Mesothelial cell of epicardium (in vitro differentiated cells): ENCODE results near the gene PDZK1. TPM values are rescaled to one million over a fixed set of nuclear protein-coding genes. Genes with fewer than 3 reads are reported as not detected.
"Not testable (repeated sequence)": the region's sequence is repeated elsewhere in the genome, so short reads cannot be mapped to it uniquely, and the experiment has no call there.

Source experiments
- DNase-seq, 2 experiments: peaks; one replicate each; pipeline ENCODE4 v3.0.0; 2021; ENCODE audit warnings: low spot score in 2 of 2; ENCODE audit not compliant: unreplicated experiment in 2 of 2
- H3K27ac Mint-ChIP-seq: 2 replicates; pipeline ENCODE4 v1.8.0; 2021; ENCODE audit warnings: mixed read lengths
- H3K27me3 Mint-ChIP-seq: 2 replicates; pipeline ENCODE4 v1.8.0; 2021; ENCODE audit warnings: low read depth, mixed read lengths
- H3K36me3 Mint-ChIP-seq: 2 replicates; pipeline ENCODE4 v1.8.0; 2021; ENCODE audit warnings: mixed read lengths
- H3K4me1 Mint-ChIP-seq: 2 replicates; pipeline ENCODE4 v1.8.0; 2021; ENCODE audit warnings: mixed read lengths
- H3K4me3 Mint-ChIP-seq: 2 replicates; pipeline ENCODE4 v1.8.0; 2021; ENCODE audit warnings: mild to moderate bottlenecking, moderate library complexity, mixed read lengths
- H3K9me3 Mint-ChIP-seq: 2 replicates; pipeline ENCODE4 v1.8.0; 2021; ENCODE audit warnings: mixed read lengths
- CTCF ChIP-seq: fragments of 200-600 bp; sonication (generic); IDR thresholded peaks from one replicate; pipeline ENCODE4 v1.5.0; 2021; ENCODE audit warnings: antibody characterized with exemption; ENCODE audit not compliant: unreplicated experiment
- total RNA-seq: library from RNA; stranded (reverse); gene quantifications from 3 replicates; pipeline ENCODE4 v1.2.1, GENCODE V29; 2021

PDZK1 gene
- total RNA-seq, 1 donor from 2014 or later, result 0.51 TPM

GRCh38 chr1:145688328-145688727 is 18.8 kb downstream of the PDZK1 start:
- Mint-ChIP-seq H3K9me3 (peaks cover 6% of the 10 kb centered on the region), H3K36me3 (peaks cover 2% of the 10 kb centered on the region), H3K27me3 (no peaks in the 10 kb centered on the region), H3K27ac (no peak overlapping the region), H3K4me3 (no peak overlapping the region), H3K4me1 (peaks cover 11% of the 10 kb centered on the region)
- no peak for DNase-seq
- no peak for TF ChIP-seq CTCF

- H3K27me3 Mint-ChIP-seq, H3K36me3 Mint-ChIP-seq, H3K9me3 Mint-ChIP-seq, H3K4me3 Mint-ChIP-seq, H3K27ac Mint-ChIP-seq, DNase-seq: not testable (repeated sequence)
- H3K4me1 Mint-ChIP-seq, result peaks cover 10% of the 10 kb centered on the region
Observed at GRCh38 chr1:145686078-145686477, 21.1 kb downstream of the PDZK1 start.

- not testable (repeated sequence) for H3K9me3 Mint-ChIP-seq, H3K27me3 Mint-ChIP-seq, DNase-seq, H3K36me3 Mint-ChIP-seq, H3K4me1 Mint-ChIP-seq, H3K4me3 Mint-ChIP-seq, H3K27ac Mint-ChIP-seq
Observed at GRCh38 chr1:145684858-145685257, 22.3 kb downstream of the PDZK1 start.

GRCh38 chr1:145673217-145673616 is 34.0 kb downstream of the PDZK1 start:
- not testable (repeated sequence) for H3K9me3 Mint-ChIP-seq, H3K36me3 Mint-ChIP-seq, H3K27me3 Mint-ChIP-seq, DNase-seq, H3K27ac Mint-ChIP-seq, H3K4me3 Mint-ChIP-seq, H3K4me1 Mint-ChIP-seq

- not testable (repeated sequence) for H3K4me3 Mint-ChIP-seq, H3K27ac Mint-ChIP-seq, H3K9me3 Mint-ChIP-seq, H3K4me1 Mint-ChIP-seq, DNase-seq, H3K27me3 Mint-ChIP-seq
- peaks cover 12% of the 10 kb centered on the region for H3K36me3 Mint-ChIP-seq
Observed at GRCh38 chr1:145670995-145671745, 36.0 kb downstream of the PDZK1 start.

- not testable (repeated sequence) for DNase-seq, H3K9me3 Mint-ChIP-seq, H3K27me3 Mint-ChIP-seq, H3K4me3 Mint-ChIP-seq, H3K4me1 Mint-ChIP-seq, H3K27ac Mint-ChIP-seq
- peaks cover 13% of the 10 kb centered on the region for H3K36me3 Mint-ChIP-seq
Observed at GRCh38 chr1:145665015-145665414, 42.2 kb downstream of the PDZK1 start.

GRCh38 chr1:145662502-145662901 is 44.7 kb downstream of the PDZK1 start:
- H3K9me3 Mint-ChIP-seq, DNase-seq, H3K4me1 Mint-ChIP-seq, H3K27me3 Mint-ChIP-seq, H3K27ac Mint-ChIP-seq, H3K4me3 Mint-ChIP-seq: not testable (repeated sequence)
- H3K36me3 Mint-ChIP-seq, result peaks cover 12% of the 10 kb centered on the region

GRCh38 chr1:145656245-145656943 is 50.8 kb downstream of the PDZK1 start:
- H3K4me1 Mint-ChIP-seq, H3K27ac Mint-ChIP-seq, H3K27me3 Mint-ChIP-seq, H3K9me3 Mint-ChIP-seq, DNase-seq, H3K4me3 Mint-ChIP-seq: not testable (repeated sequence)
- H3K36me3 Mint-ChIP-seq, result peaks cover 17% of the 10 kb centered on the region

GRCh38 chr1:145643990-145644389 is 63.2 kb downstream of the PDZK1 start:
- not testable (repeated sequence) for H3K4me1 Mint-ChIP-seq, DNase-seq, H3K27ac Mint-ChIP-seq, H3K36me3 Mint-ChIP-seq, H3K27me3 Mint-ChIP-seq, H3K9me3 Mint-ChIP-seq, H3K4me3 Mint-ChIP-seq

- H3K9me3 Mint-ChIP-seq, DNase-seq: not testable (repeated sequence)
Observed at GRCh38 chr1:145641886-145642285, 65.3 kb downstream of the PDZK1 start.

GRCh38 chr1:145636237-145636636 is 70.9 kb downstream of the PDZK1 start:
- not testable (repeated sequence) for H3K27me3 Mint-ChIP-seq, H3K36me3 Mint-ChIP-seq, H3K4me3 Mint-ChIP-seq, H3K4me1 Mint-ChIP-seq, H3K27ac Mint-ChIP-seq, DNase-seq, H3K9me3 Mint-ChIP-seq

More at GRCh38 chr1:145641886-145642285, 65.3 kb downstream of the PDZK1 start:
- not testable (repeated sequence) for H3K4me3 Mint-ChIP-seq, H3K4me1 Mint-ChIP-seq, H3K36me3 Mint-ChIP-seq, H3K27ac Mint-ChIP-seq, H3K27me3 Mint-ChIP-seq

GRCh38 chr1:145622177-145622576 is 85.0 kb downstream of the PDZK1 start:
- H3K4me3 Mint-ChIP-seq, H3K36me3 Mint-ChIP-seq, H3K27ac Mint-ChIP-seq, DNase-seq, H3K9me3 Mint-ChIP-seq, H3K27me3 Mint-ChIP-seq, H3K4me1 Mint-ChIP-seq: not testable (repeated sequence)
